Activated CD4-positive, CD25-positive, alpha-beta regulatory T cell treated with anti-CD3 and anti-CD28 coated beads, Interleukin-2, amount 50 U/mL, for 16 hours (primary cell): Measurements from ENCODE around the gene LRRC51.

Source experiments
- DNase-seq: peaks from one replicate; pipeline ENCODE4 v3.0.0-alpha.2; 2020; ENCODE audit warnings: low read depth, low spot score

Gene LRRC51

GRCh38 chr11:72069787-72070251 lies 10.8 kb upstream of the LRRC51 start:
- no peak for DNase-seq

- DNase-seq = no peak
Measured at GRCh38 chr11:72070491-72070890, 10.2 kb upstream of the LRRC51 start.

- DNase-seq = no peak
Measured at GRCh38 chr11:72072348-72072747, 8.3 kb upstream of the LRRC51 start.

- no peak for DNase-seq
Measured at GRCh38 chr11:72075109-72075508, 5.5 kb upstream of the LRRC51 start.

GRCh38 chr11:72075756-72076155 lies 4.9 kb upstream of the LRRC51 start:
- no peak for DNase-seq

- DNase-seq = no peak
Measured at GRCh38 chr11:72078477-72078876, 2.2 kb upstream of the LRRC51 start.

- DNase-seq = no peak
Measured at GRCh38 chr11:72079819-72080325, 778 bp upstream of the LRRC51 start.

GRCh38 chr11:72081184-72081644 lies 564 bp downstream of the LRRC51 start:
- no peak for DNase-seq

- DNase-seq = no peak
Measured at GRCh38 chr11:72081821-72082453, 1.3 kb downstream of the LRRC51 start.

GRCh38 chr11:72083414-72083813 lies 2.8 kb downstream of the LRRC51 start:
- no peak for DNase-seq

- no peak for DNase-seq
Measured at GRCh38 chr11:72084076-72084475, 3.4 kb downstream of the LRRC51 start.

- no peak for DNase-seq
Measured at GRCh38 chr11:72084965-72085364, 4.3 kb downstream of the LRRC51 start.

- no peak for DNase-seq
Measured at GRCh38 chr11:72085621-72086351, 5.1 kb downstream of the LRRC51 start.

GRCh38 chr11:72088076-72088808 lies 7.6 kb downstream of the LRRC51 start:
- DNase-seq = no peak

GRCh38 chr11:72091292-72091691 lies 10.6 kb downstream of the LRRC51 start:
- DNase-seq = peak; percentile 40

GRCh38 chr11:72098741-72099140 lies 18.1 kb downstream of the LRRC51 start:
- DNase-seq = no peak

GRCh38 chr11:72100009-72100408 lies 19.4 kb downstream of the LRRC51 start:
- DNase-seq = no peak

- no peak for DNase-seq
Measured at GRCh38 chr11:72100462-72100861, 19.8 kb downstream of the LRRC51 start.

GRCh38 chr11:72102162-72102561 lies 21.5 kb downstream of the LRRC51 start:
- DNase-seq = no peak

GRCh38 chr11:72102631-72102945 lies 21.9 kb downstream of the LRRC51 start:
- DNase-seq = no peak

GRCh38 chr11:72102946-72103753 lies 22.5 kb downstream of the LRRC51 start, which contains the start of gene LAMTOR1:
Gene LAMTOR1, minus strand, starts transcription at chr11:72103297. Its CDS starts 73 bp downstream, at chr11:72103224.
- DNase-seq = peak; percentile 97
